ENCODE measurements around the gene RET. TPM values are rescaled to one million over a fixed set of nuclear protein-coding genes. Genes with fewer than 3 reads are reported as not detected.
A peak's percentile ranks its signal among the peaks of the same experiment; 100 is the strongest.

Gene RET
- total RNA-seq, 1 donor from 2014 or later = 1.0 TPM

- no peak for TF ChIP-seq CTCF (IDR thresholded peaks at IDR 0.05)
- Histone ChIP-seq H3K9me3 (no peaks in the 10 kb centered on the region), H3K36me3 (no peaks in the 10 kb centered on the region), H3K27me3 (peaks cover 46% of the 10 kb centered on the region), H3K4me1 (peaks cover 4% of the 10 kb centered on the region), H3K27ac (no peak overlapping the region), H3K4me3 (no peak overlapping the region)
- ATAC-seq (no peak), DNase-seq (no peak)
- intact Hi-C loops (cut with DNase I) = no loop called here
These were observed 2.5 kb upstream of the RET start for GRCh38 chr10:43074409-43074808.

GRCh38 chr10:43074827-43075611, 1.9 kb upstream of the RET start:
- DNase-seq (no peak), ATAC-seq (no peak)
- intact Hi-C loops (cut with DNase I) = no loop called here
- no peaks in the 10 kb centered on the region for H3K9me3 ChIP-seq
- H3K27me3 ChIP-seq = peaks cover 52% of the 10 kb centered on the region
- peaks cover 4% of the 10 kb centered on the region for H3K4me1 ChIP-seq
- no peak for TF ChIP-seq CTCF (IDR thresholded peaks at IDR 0.05)
- H3K4me3 ChIP-seq = no peak overlapping the region
- H3K27ac ChIP-seq = no peak overlapping the region
- no peaks in the 10 kb centered on the region for H3K36me3 ChIP-seq

DNA sequence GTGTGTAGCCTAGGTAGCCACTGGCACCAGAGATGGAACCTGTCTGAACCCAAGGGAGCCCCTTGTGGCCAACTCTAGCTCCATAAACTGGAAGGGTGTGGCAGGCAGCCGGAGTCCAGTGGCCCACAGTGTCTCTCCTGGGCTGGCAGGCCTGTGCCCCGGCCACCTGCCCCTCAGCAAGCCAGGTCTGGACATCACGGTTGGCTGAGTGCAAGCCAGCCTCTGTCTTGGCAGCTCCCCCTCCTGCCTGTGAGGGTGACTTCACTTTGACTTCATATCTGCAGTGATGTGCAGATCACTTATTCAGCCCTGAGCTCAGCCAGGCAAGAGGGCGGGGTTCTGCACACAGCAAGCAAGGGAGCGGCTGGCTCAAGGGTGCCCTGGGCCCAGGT, 1.3 kb upstream of the RET start:
- H3K27me3 ChIP-seq = peaks cover 58% of the 10 kb centered on the region
- no peak overlapping the region for H3K27ac ChIP-seq
- ATAC-seq (no peak), DNase-seq (no peak)
- H3K9me3 ChIP-seq = no peaks in the 10 kb centered on the region
- intact Hi-C loops (cut with DNase I) = no loop called here
- no peak for TF ChIP-seq CTCF (IDR thresholded peaks at IDR 0.05)
- peaks cover 4% of the 10 kb centered on the region for H3K4me1 ChIP-seq
- no peak overlapping the region for H3K4me3 ChIP-seq
- H3K36me3 ChIP-seq = no peaks in the 10 kb centered on the region

DNA sequence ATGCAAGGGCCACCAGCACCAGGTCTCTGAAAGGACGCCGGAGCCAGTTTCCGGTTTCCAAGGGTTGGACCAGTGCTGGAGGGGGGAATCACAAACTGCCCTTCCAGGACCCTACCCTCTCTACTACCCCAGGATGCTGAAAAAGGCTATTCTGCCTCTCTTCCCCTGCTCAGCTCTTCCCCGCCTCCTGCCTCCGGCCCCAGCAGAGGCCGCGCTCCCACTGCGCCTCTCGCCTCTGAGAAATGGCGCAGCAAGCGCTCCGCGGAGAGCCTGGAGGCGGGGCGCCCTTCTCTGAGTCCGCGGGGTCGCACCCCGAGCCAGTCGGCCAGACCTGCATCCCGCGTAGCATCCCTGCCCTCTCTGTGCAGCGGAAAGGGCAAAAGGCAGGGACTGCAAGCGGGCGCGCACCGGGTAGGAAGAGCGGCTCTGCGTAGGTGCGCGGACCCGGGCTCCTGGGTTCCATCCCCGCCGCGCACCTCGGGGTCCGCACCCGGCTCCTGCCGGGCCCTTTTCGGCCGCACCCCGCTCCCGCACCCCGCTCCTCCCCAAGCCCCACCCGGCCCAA, 476 bp upstream of the RET start:
- no peak overlapping the region for H3K27ac ChIP-seq
- H3K4me1 ChIP-seq = peaks cover 4% of the 10 kb centered on the region
- no peaks in the 10 kb centered on the region for H3K9me3 ChIP-seq
- ATAC-seq (no peak), DNase-seq (no peak)
- no peaks in the 10 kb centered on the region for H3K36me3 ChIP-seq
- TF ChIP-seq CTCF (IDR thresholded peaks at IDR 0.05) = no peak
- H3K4me3 ChIP-seq = peak overlapping the region; percentile 35
- intact Hi-C loops (cut with DNase I) = no loop called here
- peaks cover 60% of the 10 kb centered on the region for H3K27me3 ChIP-seq

GRCh38 chr10:43077421-43078171, 727 bp downstream of the RET start:
- TF ChIP-seq CTCF (IDR thresholded peaks at IDR 0.05) = no peak
- DNase-seq (no peak), ATAC-seq (no peak)
- no peaks in the 10 kb centered on the region for H3K36me3 ChIP-seq
- H3K4me1 ChIP-seq = peaks cover 4% of the 10 kb centered on the region
- intact Hi-C loops (cut with DNase I) = no loop called here
- peaks cover 60% of the 10 kb centered on the region for H3K27me3 ChIP-seq
- no peaks in the 10 kb centered on the region for H3K9me3 ChIP-seq
- no peak overlapping the region for H3K27ac ChIP-seq
- H3K4me3 ChIP-seq = peak overlapping the region; percentile 35

Data from upper lobe of right lung (tissue), 1 donor.